Esophagus muscularis mucosa (tissue), 3 donors: ENCODE data around the gene KCNS1.

Source experiments
- POLR2AphosphoS5 ChIP-seq, 2 donors: sonication (generic); formaldehyde crosslinking; IDR thresholded peaks; one replicate each; pipeline ENCODE4 v1.6.1; 2017; ENCODE audit warnings: antibody characterized with exemption in 2 of 2
- TF ChIP-seq, protein P1 (sequence below), 3 experiments: fragments of 200-600 bp in 2 of 3; fragments of 450-650 bp in 1 of 3; sonication (generic) in 2 of 3; IDR thresholded peaks; one replicate each; pipeline ENCODE4 v1.5.1; 2017 to 2019; ENCODE audit warnings: antibody characterized with exemption in 3 of 3, mild to moderate bottlenecking in 2 of 3, moderate library complexity in 1 of 3

GRCh38 chr20:45064812-45065211 is 36.1 kb downstream of the KCNS1 start:
- TF ChIP-seq, protein P1, sequence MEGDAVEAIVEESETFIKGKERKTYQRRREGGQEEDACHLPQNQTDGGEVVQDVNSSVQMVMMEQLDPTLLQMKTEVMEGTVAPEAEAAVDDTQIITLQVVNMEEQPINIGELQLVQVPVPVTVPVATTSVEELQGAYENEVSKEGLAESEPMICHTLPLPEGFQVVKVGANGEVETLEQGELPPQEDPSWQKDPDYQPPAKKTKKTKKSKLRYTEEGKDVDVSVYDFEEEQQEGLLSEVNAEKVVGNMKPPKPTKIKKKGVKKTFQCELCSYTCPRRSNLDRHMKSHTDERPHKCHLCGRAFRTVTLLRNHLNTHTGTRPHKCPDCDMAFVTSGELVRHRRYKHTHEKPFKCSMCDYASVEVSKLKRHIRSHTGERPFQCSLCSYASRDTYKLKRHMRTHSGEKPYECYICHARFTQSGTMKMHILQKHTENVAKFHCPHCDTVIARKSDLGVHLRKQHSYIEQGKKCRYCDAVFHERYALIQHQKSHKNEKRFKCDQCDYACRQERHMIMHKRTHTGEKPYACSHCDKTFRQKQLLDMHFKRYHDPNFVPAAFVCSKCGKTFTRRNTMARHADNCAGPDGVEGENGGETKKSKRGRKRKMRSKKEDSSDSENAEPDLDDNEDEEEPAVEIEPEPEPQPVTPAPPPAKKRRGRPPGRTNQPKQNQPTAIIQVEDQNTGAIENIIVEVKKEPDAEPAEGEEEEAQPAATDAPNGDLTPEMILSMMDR (IDR thresholded peaks at IDR 0.05): no peak
- TF ChIP-seq POLR2AphosphoS5 (IDR thresholded peaks at IDR 0.05): no peak
